Sigmoid colon (tissue), 7 donors: Measurements from ENCODE around the gene C1QTNF6. TPM values are rescaled to one million over a fixed set of nuclear protein-coding genes. Genes with fewer than 3 reads are reported as not detected.
A peak's percentile ranks its signal among the peaks of the same experiment; 100 is the strongest.

ENCODE experiments used
- DNase-seq: peaks from one replicate; pipeline ENCODE4 v3.0.0-alpha.2; 2019
- H3K27ac ChIP-seq, 4 donors: fragments of 200-600 bp; sonication (generic); one replicate each; pipeline ENCODE4 v1.5.1; 2016 to 2019; ENCODE audit warnings: mild to moderate bottlenecking in 1 of 4
- H3K27me3 ChIP-seq, 3 donors: fragments of 200-600 bp; sonication (generic); one replicate each; pipeline ENCODE4 v1.5.1; 2019; ENCODE audit warnings: mild to moderate bottlenecking in 1 of 3
- H3K36me3 ChIP-seq, 4 donors: fragments of 200-600 bp; sonication (generic); one replicate each; pipeline ENCODE4 v1.5.1; 2016 to 2019
- H3K4me1 ChIP-seq, 4 donors: fragments of 200-600 bp; sonication (generic); one replicate each; pipeline ENCODE4 v1.5.1; 2017 to 2019
- H3K4me3 ChIP-seq, 4 donors: fragments of 200-600 bp; sonication (generic); one replicate each; pipeline ENCODE4 v1.5.1; 2017 to 2019; ENCODE audit warnings: mild to moderate bottlenecking in 2 of 4, moderate library complexity in 1 of 4
- H3K9me3 ChIP-seq, 4 donors: fragments of 200-600 bp in 3 of 4; sonication (generic) in 3 of 4; one replicate each; pipeline versions ENCODE4 v1.5.1 to v1.6.1; 2013 to 2019
- CTCF ChIP-seq, 4 experiments: fragments of 450-650 bp in 3 of 4; fragments of 200-600 bp in 1 of 4; IDR thresholded peaks; one replicate each; pipeline ENCODE4 v1.5.1; 2016 to 2019; ENCODE audit warnings: antibody characterized with exemption in 4 of 4, mild to moderate bottlenecking in 3 of 4, moderate library complexity in 2 of 4
- EP300 ChIP-seq, 4 donors: sonication (generic); formaldehyde crosslinking; IDR thresholded peaks; one replicate each; pipeline ENCODE4 v1.6.1; 2017; ENCODE audit warnings: antibody characterized with exemption in 4 of 4
- POLR2A ChIP-seq, 2 donors: fragments of 450-650 bp; IDR thresholded peaks; one replicate each; pipeline ENCODE4 v1.6.1; 2016; ENCODE audit warnings: antibody characterized with exemption in 2 of 2, mild to moderate bottlenecking in 2 of 2, moderate library complexity in 2 of 2
- POLR2AphosphoS5 ChIP-seq, 4 donors: sonication (generic); formaldehyde crosslinking; IDR thresholded peaks; one replicate each; pipeline ENCODE4 v1.6.1; 2017; ENCODE audit warnings: antibody characterized with exemption in 4 of 4
- WGBS, 2 donors: extraction: QIAGEN DNeasy Blood & Tissue Kit; methylation state at CpG; one replicate each; pipeline ENCODE4 v1.1.7; 2013; 5-methylcytosine and 5-hydroxymethylcytosine counted together
- intact Hi-C: fragments of 100-400 bp; cut with DNase I; formaldehyde crosslinking; loops from one replicate; pipeline ENCODE4 v1.15.1; 2023
- polyA plus RNA-seq, 3 donors: library from polyadenylated mRNA; stranded (reverse); fragments of 200-250 nt; gene quantifications; one replicate each; pipeline ENCODE4 v1.2.3, GENCODE V29; 2013
- total RNA-seq, 4 donors: library from RNA; depleted of rRNA; stranded (reverse); fragments of >200 nt; gene quantifications; one replicate each; pipeline ENCODE4 v1.1.0, GENCODE V29; 2016
- donor health status: healthy with polysubstance abuse.
- donor health status: Bipolar disorder and iron deficiency.
- donor health status: healthy.

The C1QTNF6 gene
- total and polyA plus RNA-seq, 7 donors = 1.1 to 12.1 (median 1.8) TPM

GRCh38 chr22:37206841-37207821 is 19.1 kb upstream of the C1QTNF6 start:
- DNase-seq = peak; percentile 58
- no peaks in the 10 kb centered on the region for H3K4me1 ChIP-seq
- WGBS, 2 donors = 91 to 92% methylated on average over 71 of the region's 71 CpGs
- TF ChIP-seq EP300 (IDR thresholded peaks at IDR 0.05) (no peak), POLR2AphosphoS5 (IDR thresholded peaks at IDR 0.05) (no peak), CTCF (IDR thresholded peaks at IDR 0.05) (no peak), POLR2A (IDR thresholded peaks at IDR 0.05) (no peak)
- intact Hi-C loops = no loop called here
- no peaks in the 10 kb centered on the region for H3K9me3 ChIP-seq
- no peak overlapping the region for H3K27ac ChIP-seq
- H3K36me3 ChIP-seq = no peaks in the 10 kb centered on the region
- H3K27me3 ChIP-seq = peaks cover 0 to 11% (median 4%) of the 10 kb centered on the region in 3 donors
- no peak overlapping the region for H3K4me3 ChIP-seq

- Histone ChIP-seq H3K36me3 (no peaks in the 10 kb centered on the region), H3K9me3 (no peaks in the 10 kb centered on the region), H3K4me1 (no peaks in the 10 kb centered on the region), H3K4me3 (no peak overlapping the region), H3K27ac (no peak overlapping the region), H3K27me3 (peaks cover 0 to 4% (median 0%) of the 10 kb centered on the region in 3 donors)
- DNase-seq = peak; percentile 54
- intact Hi-C loops = no loop called here
- TF ChIP-seq CTCF (IDR thresholded peaks at IDR 0.05) (no peak), EP300 (IDR thresholded peaks at IDR 0.05) (no peak), POLR2AphosphoS5 (IDR thresholded peaks at IDR 0.05) (no peak), POLR2A (IDR thresholded peaks at IDR 0.05) (no peak)
- 92 to 93% methylated on average over 16 of the region's 16 CpGs for WGBS, 2 donors
These were observed 18.2 kb upstream of the C1QTNF6 start for GRCh38 chr22:37206118-37206840.

GRCh38 chr22:37205046-37205445 is 17.0 kb upstream of the C1QTNF6 start:
- Histone ChIP-seq H3K27ac (no peak overlapping the region), H3K36me3 (no peaks in the 10 kb centered on the region), H3K27me3 (no peaks in the 10 kb centered on the region), H3K9me3 (no peaks in the 10 kb centered on the region), H3K4me3 (no peak overlapping the region), H3K4me1 (no peaks in the 10 kb centered on the region)
- no peak for TF ChIP-seq POLR2A (IDR thresholded peaks at IDR 0.05)
- TF ChIP-seq EP300 (IDR thresholded peaks at IDR 0.05) = no peak
- no peak for TF ChIP-seq CTCF (IDR thresholded peaks at IDR 0.05)
- no peak for TF ChIP-seq POLR2AphosphoS5 (IDR thresholded peaks at IDR 0.05)
- no peak for DNase-seq
- intact Hi-C loops = no loop called here
- 83 to 87% methylated on average over 5 of the region's 5 CpGs for WGBS, 2 donors

GRCh38 chr22:37204045-37204655 is 16.1 kb upstream of the C1QTNF6 start:
- DNase-seq = peak; percentile 33
- intact Hi-C loops = no loop called here
- no peaks in the 10 kb centered on the region for H3K36me3 ChIP-seq
- no peak overlapping the region for H3K4me3 ChIP-seq
- H3K9me3 ChIP-seq = no peaks in the 10 kb centered on the region
- TF ChIP-seq POLR2A (IDR thresholded peaks at IDR 0.05) (no peak), EP300 (IDR thresholded peaks at IDR 0.05) (no peak), POLR2AphosphoS5 (IDR thresholded peaks at IDR 0.05) (no peak), CTCF (IDR thresholded peaks at IDR 0.05) (no peak)
- peaks cover 0 to 6% (median 5%) of the 10 kb centered on the region in 4 donors for H3K4me1 ChIP-seq
- H3K27ac ChIP-seq = no peak overlapping the region
- no peaks in the 10 kb centered on the region for H3K27me3 ChIP-seq
- 79 to 88% methylated on average over 5 of the region's 5 CpGs for WGBS, 2 donors
